Measurements from ENCODE around the gene EXOC3L1. TPM values are rescaled to one million over a fixed set of nuclear protein-coding genes. Genes with fewer than 3 reads are reported as not detected.

EXOC3L1 gene
- total and polyA plus RNA-seq, 2 of the 4 experiments (the other 2 are of a cell fraction), result not detected

- H3K4me3 ChIP-seq (ENCODE audit: insufficient read depth, low read depth, low read length), result no peak overlapping the region
- peaks cover 0 to 30% of the 10 kb centered on the region in 2 experiments; a peak in 2 of 4 replicates for H3K79me1 ChIP-seq (ENCODE audit: low read depth in 1 of 2, low read length in 2 of 2)
- no peak overlapping the region for H3K9ac ChIP-seq (ENCODE audit: low read depth, low read length)
- no peak overlapping the region for H3K23ac ChIP-seq (ENCODE audit: low read depth, low read length)
- no peak overlapping the region for H2AK5ac ChIP-seq (ENCODE audit: low read depth, low read length)
- H3K14ac ChIP-seq (replicated peaks; ENCODE audit: low read depth, low read length), result no peak overlapping the region
- ChIA-PET POLR2A (ENCODE audit: unreplicated experiment) (no interaction called here), CTCF (no interaction called here)
- H3K18ac ChIP-seq (ENCODE audit: low read depth, low read length), result no peak overlapping the region
- H3K27ac ChIP-seq (ENCODE audit: insufficient read depth, low read length), result no peak overlapping the region
- in situ Hi-C loops (cut with MboI; ENCODE audit: low sequenced_read_pairs) (no loop called here), dilution Hi-C loops (cut with HindIII; ENCODE audit: low sequenced_read_pairs, unreplicated experiment) (no loop called here), intact Hi-C loops (cut with micrococcal nuclease) (no loop called here)
- peaks cover 4% of the 10 kb centered on the region; the same call in 1 of the 2 replicates for H3K9me1 ChIP-seq (ENCODE audit: insufficient read depth, low read length)
- no TSS peak for BruUV-seq (replicated peaks)
- no peak overlapping the region for H3K4ac ChIP-seq (ENCODE audit: low read depth, low read length)
- no peak overlapping the region for H3K4me2 ChIP-seq (ENCODE audit: low read depth, low read length)
- H2BK20ac ChIP-seq (ENCODE audit: low read depth, low read length), result no peak overlapping the region
- no CpG with 5 or more reads among the region's 2 CpGs for WGBS, 2 experiments (ENCODE audit: extremely low coverage in 2 of 2, insufficient read length in 1 of 2)
- H4K5ac ChIP-seq (ENCODE audit: low read depth, low read length), result no peak overlapping the region
- H3K56ac ChIP-seq (ENCODE audit: extremely low read depth, insufficient read depth, low read length), result no peak overlapping the region
- no peak overlapping the region for H4K91ac ChIP-seq (ENCODE audit: insufficient read depth, low read depth, low read length)
- TF ChIP-seq MAFK (IDR thresholded peaks at IDR 0.05; ENCODE audit: low read depth, low read length) (no peak), RCOR1 (IDR thresholded peaks at IDR 0.05; ENCODE audit: insufficient replicate concordance, low read length) (no peak), RAD21 (IDR thresholded peaks at IDR 0.05; ENCODE audit: low read length) (no peak), CTCF (conservative IDR thresholded peaks at IDR 0.05; ENCODE audit: low read depth, low read length) (no peak), NFE2L2 (IDR thresholded peaks at IDR 0.05; ENCODE audit: low read depth, low read length) (no peak), CEBPB (IDR thresholded peaks at IDR 0.05; ENCODE audit: low read depth, low read length) (no peak)
- TF ChIP-seq, protein P1, sequence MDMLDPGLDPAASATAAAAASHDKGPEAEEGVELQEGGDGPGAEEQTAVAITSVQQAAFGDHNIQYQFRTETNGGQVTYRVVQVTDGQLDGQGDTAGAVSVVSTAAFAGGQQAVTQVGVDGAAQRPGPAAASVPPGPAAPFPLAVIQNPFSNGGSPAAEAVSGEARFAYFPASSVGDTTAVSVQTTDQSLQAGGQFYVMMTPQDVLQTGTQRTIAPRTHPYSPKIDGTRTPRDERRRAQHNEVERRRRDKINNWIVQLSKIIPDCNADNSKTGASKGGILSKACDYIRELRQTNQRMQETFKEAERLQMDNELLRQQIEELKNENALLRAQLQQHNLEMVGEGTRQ (IDR thresholded peaks at IDR 0.05; ENCODE audit: low read depth, low read length), result no peak
- no peak overlapping the region for H2AFZ ChIP-seq (replicated peaks; ENCODE audit: low read length, poor library complexity)
- H3K27me3 ChIP-seq (ENCODE audit: control insufficient read depth, insufficient read depth, low read length), result no peaks in the 10 kb centered on the region
- H4K8ac ChIP-seq (ENCODE audit: low read depth in 2 of 2, low read length in 2 of 2), result no peak overlapping the region
- peaks cover 73% of the 10 kb centered on the region for H3K36me3 ChIP-seq (ENCODE audit: control insufficient read depth, insufficient read depth, low read length)
- H4K20me1 ChIP-seq (ENCODE audit: insufficient read depth, low read length), result peaks cover 7% of the 10 kb centered on the region; the same call in 1 of the 2 replicates
- ATAC-seq (ENCODE audit: low read depth) (no peak), DNase-seq (no peak)
- H2BK120ac ChIP-seq (ENCODE audit: low read depth, low read length), result no peak overlapping the region
- no peaks in the 10 kb centered on the region for H3K9me3 ChIP-seq (ENCODE audit: control insufficient read depth, insufficient read depth, low read length)
- H3K4me1 ChIP-seq (ENCODE audit: control insufficient read depth, insufficient read depth, low read length), result no peaks in the 10 kb centered on the region
- no peak overlapping the region for H2AK9ac ChIP-seq (replicated peaks; ENCODE audit: low read depth, low read length, poor library complexity)
- no peak overlapping the region for H2BK15ac ChIP-seq (ENCODE audit: low read depth, low read length)
- H2BK5ac ChIP-seq (ENCODE audit: low read depth, low read length, poor library complexity, severe bottlenecking), result no peak overlapping the region
These were observed 44.2 kb downstream of the EXOC3L1 start for GRCh38 chr16:67145746-67146145.
